Measurements from ENCODE around the gene RABL6. TPM values are rescaled to one million over a fixed set of nuclear protein-coding genes. Genes with fewer than 3 reads are reported as not detected.

RABL6 gene
- 54.9 and 57.4 TPM in 2 replicates for total RNA-seq

GRCh38 chr9:136807281-136808074 lies at the start of gene RABL6:
Gene RABL6, plus strand, starts transcription at chr9:136807948. Its CDS starts 249 bp downstream, at chr9:136808197.

GRCh38 chr9:136764301-136764891 lies 43.4 kb upstream of the RABL6 start, which contains the start of gene LCN15:
Gene LCN15, minus strand, starts transcription at chr9:136764518. Its CDS starts 30 bp downstream, at chr9:136764488.

GRCh38 chr9:136790640-136791515 lies 16.9 kb upstream of the RABL6 start, which contains the start of gene TMEM141:
Gene TMEM141, plus strand, starts transcription at chr9:136791344. Its CDS starts 27 bp downstream, at chr9:136791371.

GRCh38 chr9:136796238-136796774 lies 11.4 kb upstream of the RABL6 start, which contains the start of gene CCDC183:
Gene CCDC183, plus strand, starts transcription at chr9:136796338. Its CDS starts 60 bp downstream, at chr9:136796398.

GRCh38 chr9:136842380-136842948 lies 34.7 kb downstream of the RABL6 start, which contains the start of gene AJM1:
Gene AJM1, plus strand, starts transcription at chr9:136842478. Its CDS starts 1,937 bp downstream, at chr9:136844415.

GRCh38 chr9:136849038-136849959 lies 41.6 kb downstream of the RABL6 start, which contains the start of gene PHPT1:
Gene PHPT1, plus strand, starts transcription at chr9:136849409. Its CDS starts 22 bp downstream, at chr9:136849431.

GRCh38 chr9:136851941-136852663 lies 44.4 kb downstream of the RABL6 start, which contains the start of gene MAMDC4:
Gene MAMDC4, plus strand, starts transcription at chr9:136852346. Its CDS starts 71 bp downstream, at chr9:136852417.

GRCh38 chr9:136885950-136886578 lies 78.3 kb downstream of the RABL6 start, which contains the start of gene TRAF2:
Gene TRAF2, plus strand, starts transcription at chr9:136886516. Its CDS starts 12,225 bp downstream, at chr9:136898741.

Other genes starting within 250 kb of the RABL6 start
- gene EGFL7, start 145.0 kb upstream of the RABL6 start, total RNA-seq = 6.1 and 8.7 TPM in 2 replicates
- gene AGPAT2, start 120.5 kb upstream of the RABL6 start, total RNA-seq = 27.7 and 31.8 TPM in 2 replicates
- 0.69 and 1.1 TPM in 2 replicates for gene DIPK1B, start 95.4 kb upstream of the RABL6 start, total RNA-seq
- gene LCN10, start 65.0 kb upstream of the RABL6 start, total RNA-seq = 0.16 TPM in 1 of 2 replicates, not detected in the other
- gene LCN6, start 59.4 kb upstream of the RABL6 start, total RNA-seq = not detected in 2 replicates
- not detected in 2 replicates for gene LCN8, start 49.7 kb upstream of the RABL6 start, total RNA-seq
- gene LCN15, start 43.4 kb upstream of the RABL6 start, total RNA-seq = not detected in 2 replicates
- 44.7 and 44.8 TPM in 2 replicates for gene TMEM141, start 16.6 kb upstream of the RABL6 start, total RNA-seq
- 0.32 and 0.43 TPM in 2 replicates for gene CCDC183, start 11.6 kb upstream of the RABL6 start, total RNA-seq
- gene AJM1, start 34.5 kb downstream of the RABL6 start, total RNA-seq = 0.95 and 1.5 TPM in 2 replicates
- 177 and 292 TPM in 2 replicates for gene PHPT1, start 41.5 kb downstream of the RABL6 start, total RNA-seq
- 0.32 and 1.1 TPM in 2 replicates for gene MAMDC4, start 44.4 kb downstream of the RABL6 start, total RNA-seq
- 386 and 552 TPM in 2 replicates for gene EDF1, start 58.4 kb downstream of the RABL6 start, total RNA-seq
- 6.0 and 9.2 TPM in 2 replicates for gene TRAF2, start 78.6 kb downstream of the RABL6 start, total RNA-seq
- gene FBXW5, start 136.8 kb downstream of the RABL6 start, total RNA-seq = 107 and 184 TPM in 2 replicates
- 0.32 and 0.69 TPM in 2 replicates for gene C8G, start 137.3 kb downstream of the RABL6 start, total RNA-seq
- gene LCN12, start 144.3 kb downstream of the RABL6 start, total RNA-seq = not detected in 2 replicates
- 0.79 and 6.0 TPM in 2 replicates for gene PTGDS, start 169.6 kb downstream of the RABL6 start, total RNA-seq
- gene LCNL1, start 175.0 kb downstream of the RABL6 start, total RNA-seq = 0.16 and 0.34 TPM in 2 replicates
- gene PAXX, start 184.5 kb downstream of the RABL6 start, total RNA-seq = 5.8 and 8.5 TPM in 2 replicates
- 6.8 and 8.2 TPM in 2 replicates for gene CLIC3, start 188.6 kb downstream of the RABL6 start, total RNA-seq
- 14.2 and 23.9 TPM in 2 replicates for gene ABCA2, start 220.3 kb downstream of the RABL6 start, total RNA-seq
- not detected in 2 replicates for gene FUT7, start 224.1 kb downstream of the RABL6 start, total RNA-seq
- gene NPDC1, start 238.2 kb downstream of the RABL6 start, total RNA-seq = 11.5 and 13.1 TPM in 2 replicates
- gene ENTPD2, start 246.1 kb downstream of the RABL6 start, total RNA-seq = under 0.01 TPM in 1 of 2 replicates, not detected in the other